Activated CD4-positive, alpha-beta T cell treated with anti-CD3 and anti-CD28 coated beads for 48 hours (primary cell): ENCODE measurements around the gene STPG2.
A peak's percentile ranks its signal among the peaks of the same experiment; 100 is the strongest.

Experiments
- DNase-seq: peaks from one replicate; pipeline ENCODE4 v3.0.0-alpha.2; 2020

Gene STPG2

DNA sequence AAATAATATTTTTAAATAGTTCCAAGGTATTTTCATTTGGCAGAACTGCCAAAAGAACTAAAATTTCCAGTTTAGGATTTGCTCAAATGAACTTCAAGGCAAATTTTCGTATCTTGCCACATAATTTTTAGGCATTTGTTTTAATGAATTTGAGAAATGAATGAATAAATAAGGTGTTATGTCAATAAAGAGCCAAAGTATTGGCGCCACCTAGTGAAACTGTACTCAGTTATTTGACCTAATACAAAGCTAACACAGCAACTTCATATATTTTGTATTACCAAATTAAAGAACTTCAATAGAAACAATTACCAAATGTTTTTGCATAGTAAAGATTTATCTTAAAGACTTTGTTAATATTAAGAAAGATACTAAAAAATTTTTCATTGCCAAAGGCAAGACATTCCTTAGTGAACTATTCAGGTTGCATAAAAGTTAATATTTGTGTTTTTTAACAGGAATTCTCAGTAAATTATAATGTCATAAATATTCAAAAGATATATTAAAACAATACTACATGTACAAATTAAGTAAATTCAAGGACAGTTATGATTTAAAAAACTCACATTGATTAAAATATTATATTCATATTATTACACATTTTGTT, 50.3 kb downstream of the STPG2 start:
- no peak for DNase-seq

DNA sequence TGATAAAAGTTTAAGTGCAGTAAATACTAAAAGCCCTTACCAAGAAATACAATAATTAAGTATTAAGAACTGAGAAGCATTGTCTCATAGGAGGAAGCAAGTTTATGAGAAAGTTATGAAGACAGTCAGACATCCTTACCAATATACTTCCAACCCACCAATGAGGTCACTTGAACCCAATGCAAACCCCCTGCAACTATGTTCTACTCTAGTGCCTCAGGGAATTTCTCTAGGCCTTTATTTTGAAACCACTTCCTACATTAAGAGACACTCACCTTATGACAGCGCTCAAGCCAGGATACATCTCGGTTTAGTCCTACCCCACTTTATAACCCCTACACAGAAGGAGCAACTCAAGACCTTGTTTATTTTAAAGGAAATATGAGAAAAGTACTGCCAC, 61.3 kb downstream of the STPG2 start:
- DNase-seq: no peak

DNA sequence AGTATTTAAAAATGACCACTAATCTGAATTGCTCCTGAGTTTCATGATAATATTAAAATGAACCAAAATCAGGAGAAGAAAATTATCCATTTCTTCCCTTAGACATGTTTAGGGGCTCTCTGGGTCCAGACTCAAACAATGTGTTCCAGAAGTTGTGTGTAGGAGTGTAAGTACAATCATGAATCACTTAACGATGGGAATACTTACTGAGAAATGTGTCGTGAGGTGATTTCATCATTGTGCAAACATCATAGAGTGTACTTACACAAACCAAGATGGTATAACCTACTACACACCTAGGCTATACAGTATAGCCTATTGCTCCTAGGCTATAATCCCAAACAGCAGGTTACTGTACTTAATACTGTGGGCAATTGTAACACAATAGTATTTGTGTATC, 74.8 kb downstream of the STPG2 start:
- no peak for DNase-seq

DNA sequence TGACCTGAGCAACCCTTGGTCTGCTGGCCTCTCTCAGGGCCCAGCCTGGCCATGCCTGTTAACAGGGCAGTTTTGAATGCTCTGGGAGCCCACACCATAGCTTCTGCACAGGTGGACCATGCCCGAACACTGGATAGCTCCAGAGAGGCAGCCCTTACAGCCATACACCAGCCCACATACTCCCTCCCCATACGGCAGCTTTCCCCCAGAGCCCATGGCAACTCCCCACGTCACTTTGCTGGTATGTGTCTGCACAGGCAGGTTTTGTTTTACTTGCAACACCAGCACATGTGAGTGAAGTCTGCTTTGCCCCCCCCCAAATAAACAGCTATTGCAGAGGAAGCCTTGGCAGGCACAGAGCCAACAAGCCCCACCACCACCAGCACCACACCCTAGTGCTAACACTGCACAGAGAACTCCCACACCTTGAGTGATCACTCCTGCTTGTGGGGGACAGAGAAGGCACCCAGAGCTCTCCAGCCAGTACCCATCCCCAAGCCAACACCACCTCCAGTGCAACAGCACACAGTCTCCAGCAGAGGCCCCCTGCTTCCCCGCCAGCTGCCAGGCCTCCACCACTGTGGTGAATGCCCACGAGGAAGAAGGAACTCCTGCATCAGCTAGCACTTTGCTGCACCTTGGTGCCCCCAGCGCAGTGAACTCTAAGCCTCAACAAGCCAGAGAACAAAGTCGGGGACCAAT, 87.3 kb downstream of the STPG2 start:
- DNase-seq: no peak

DNA sequence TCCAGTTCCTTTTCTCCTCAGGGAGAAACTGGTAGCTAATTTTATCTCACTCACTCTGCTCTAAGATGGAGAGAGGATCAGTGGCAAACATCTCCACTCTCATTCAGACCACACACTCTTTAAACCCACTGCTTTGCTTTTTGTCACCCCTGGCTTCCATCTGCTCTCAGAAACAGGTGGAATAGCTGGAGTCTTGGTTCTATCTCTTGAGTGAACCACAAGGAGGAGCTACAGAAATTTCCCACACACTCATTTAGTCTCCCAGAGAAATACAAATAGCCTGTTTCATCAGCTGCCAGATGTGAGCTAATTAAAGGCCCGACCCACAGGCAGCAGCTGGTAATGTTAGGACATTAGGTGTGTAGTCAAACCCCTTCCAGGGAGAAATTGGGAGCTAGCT, 96.6 kb downstream of the STPG2 start:
- no peak for DNase-seq

DNA sequence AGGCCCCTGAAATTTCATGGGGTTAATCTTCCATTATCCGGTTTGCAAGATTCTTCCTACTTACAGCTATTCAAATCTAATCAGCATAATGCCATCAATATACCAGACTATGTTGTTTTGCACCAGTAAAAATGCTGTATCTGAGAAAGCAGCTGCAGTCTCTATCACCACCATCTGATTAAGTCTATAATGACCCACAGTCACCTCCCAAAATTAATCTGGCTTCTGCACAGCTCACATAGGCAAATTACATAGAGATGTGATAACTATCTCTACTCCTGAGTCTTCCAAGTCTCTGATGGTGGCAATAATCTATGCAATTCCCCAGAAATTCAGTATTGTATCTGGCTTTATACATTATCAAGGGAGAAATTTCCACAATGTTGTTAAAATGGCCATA, 113.2 kb downstream of the STPG2 start:
- no peak for DNase-seq

DNA sequence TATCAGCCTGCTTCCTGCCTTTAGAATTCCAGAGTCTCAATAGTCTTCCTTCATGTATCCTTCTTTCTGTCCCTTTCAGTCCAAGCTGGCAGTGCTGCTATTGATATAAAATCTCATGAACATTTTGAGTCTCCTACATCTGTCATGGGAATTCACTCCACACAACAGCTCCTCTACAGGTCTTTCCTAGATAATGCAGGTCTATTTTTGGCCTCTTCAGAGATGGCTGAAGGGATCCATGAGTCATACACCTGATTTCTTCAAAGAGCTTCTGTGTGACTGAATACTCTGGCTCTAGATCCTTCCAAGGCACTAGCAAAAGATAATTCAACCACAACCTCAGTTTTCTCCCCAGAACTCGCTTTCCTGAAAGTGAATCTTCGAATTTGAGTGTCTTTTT, 115.4 kb downstream of the STPG2 start:
- no peak for DNase-seq

DNA sequence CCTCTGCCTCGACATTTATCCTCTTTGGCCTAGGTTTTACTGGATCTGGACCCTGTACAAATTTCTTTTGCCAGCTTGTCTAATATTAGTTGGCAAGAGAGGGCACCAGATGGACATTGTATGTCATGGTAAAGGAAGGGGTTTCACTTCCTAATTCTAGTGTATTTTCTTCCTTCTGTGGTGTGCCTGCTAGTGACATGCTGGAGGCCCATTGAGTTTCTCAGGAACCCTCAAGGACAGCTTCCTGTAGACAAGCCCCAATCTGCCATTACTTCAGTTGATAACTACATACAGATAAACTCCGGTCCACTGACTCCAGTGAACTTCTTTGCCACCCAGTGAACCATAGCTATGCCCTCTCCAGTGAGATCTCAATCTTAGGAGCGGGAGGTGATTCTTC, 116.9 kb downstream of the STPG2 start:
- no peak for DNase-seq

DNA sequence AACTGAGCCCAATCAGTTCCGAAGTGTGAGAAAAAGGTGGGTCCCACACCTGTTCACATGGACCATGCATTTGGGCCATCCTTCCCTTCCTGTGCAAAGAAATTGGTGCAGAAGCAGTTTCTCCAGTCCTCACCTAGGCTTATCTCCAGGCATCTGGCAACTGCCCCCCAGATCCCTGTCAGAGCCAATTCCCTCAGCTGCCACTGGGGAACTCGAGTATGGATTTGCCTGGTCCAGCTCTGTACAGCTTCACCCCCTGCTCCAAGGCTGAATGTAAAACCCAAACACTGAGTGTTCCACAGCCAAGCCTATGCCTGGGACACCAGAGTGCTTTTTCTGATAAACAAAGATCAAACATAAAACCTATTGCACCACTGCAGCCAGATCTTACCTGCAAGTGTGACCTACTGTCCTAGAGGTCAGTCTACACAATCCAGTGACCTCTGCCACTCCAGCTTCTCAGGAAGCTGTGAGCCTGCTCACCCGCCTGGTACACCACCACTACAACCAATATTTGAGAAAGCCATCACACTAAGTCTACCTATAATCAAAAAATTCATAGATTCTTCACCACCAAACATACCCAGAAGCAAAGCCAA, 136.4 kb downstream of the STPG2 start:
- no peak for DNase-seq

DNA sequence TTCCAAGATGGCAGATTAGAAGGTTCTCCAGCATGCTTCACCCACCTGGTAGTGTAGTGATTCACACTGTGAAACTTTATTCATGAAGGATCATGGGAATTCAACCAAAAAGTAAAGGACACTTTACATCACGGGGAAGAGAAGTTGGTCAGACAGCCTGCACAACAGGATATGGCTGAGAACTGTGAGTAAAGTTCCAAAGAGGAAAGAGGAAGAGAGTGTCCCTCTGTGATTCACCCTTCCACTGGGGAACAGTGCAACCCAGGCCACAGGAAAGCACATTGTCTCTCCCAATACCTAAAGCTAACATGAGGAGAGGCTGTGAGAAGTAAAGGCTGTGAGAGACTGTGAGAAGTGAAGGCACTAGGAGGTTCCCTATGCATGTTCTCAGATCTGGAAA, 137.2 kb downstream of the STPG2 start:
- no peak for DNase-seq

DNA sequence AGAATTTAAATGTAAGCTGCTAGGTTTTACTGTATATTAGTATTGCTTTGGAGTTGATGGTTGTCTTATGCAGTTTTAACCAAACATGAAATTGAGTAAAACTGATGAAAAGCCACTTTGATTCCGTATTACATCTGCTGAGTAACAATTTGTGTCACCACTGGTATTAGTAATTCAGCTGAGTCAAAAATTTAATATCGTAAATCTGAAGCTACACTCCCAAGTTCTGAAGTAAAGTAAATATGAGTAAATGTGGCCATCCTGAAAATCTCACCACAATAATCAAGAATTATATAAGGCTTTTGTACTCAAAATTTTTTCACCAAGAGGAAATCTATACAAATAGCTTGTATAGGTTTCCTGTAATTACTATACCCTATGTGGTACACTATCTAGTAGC, 142.3 kb downstream of the STPG2 start:
- no peak for DNase-seq

DNA sequence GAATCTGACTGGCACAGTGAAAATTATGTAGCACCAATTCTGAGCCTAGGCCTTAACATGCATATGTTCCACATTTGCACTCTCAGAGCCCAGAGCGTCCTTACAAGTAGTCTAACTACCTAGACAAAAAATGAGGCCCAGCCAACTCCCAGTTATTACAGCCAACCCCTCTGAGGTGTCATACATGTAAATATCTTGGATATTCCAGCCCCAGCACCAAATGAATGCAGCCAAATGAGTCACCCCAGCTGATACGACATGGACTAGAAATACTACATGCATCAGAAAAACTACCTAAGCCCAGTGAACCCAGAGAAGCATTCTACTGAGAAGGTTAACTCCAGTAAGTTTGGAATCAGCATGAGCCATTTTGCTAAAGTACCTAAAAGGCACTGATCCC, 145.1 kb downstream of the STPG2 start:
- DNase-seq: no peak

DNA sequence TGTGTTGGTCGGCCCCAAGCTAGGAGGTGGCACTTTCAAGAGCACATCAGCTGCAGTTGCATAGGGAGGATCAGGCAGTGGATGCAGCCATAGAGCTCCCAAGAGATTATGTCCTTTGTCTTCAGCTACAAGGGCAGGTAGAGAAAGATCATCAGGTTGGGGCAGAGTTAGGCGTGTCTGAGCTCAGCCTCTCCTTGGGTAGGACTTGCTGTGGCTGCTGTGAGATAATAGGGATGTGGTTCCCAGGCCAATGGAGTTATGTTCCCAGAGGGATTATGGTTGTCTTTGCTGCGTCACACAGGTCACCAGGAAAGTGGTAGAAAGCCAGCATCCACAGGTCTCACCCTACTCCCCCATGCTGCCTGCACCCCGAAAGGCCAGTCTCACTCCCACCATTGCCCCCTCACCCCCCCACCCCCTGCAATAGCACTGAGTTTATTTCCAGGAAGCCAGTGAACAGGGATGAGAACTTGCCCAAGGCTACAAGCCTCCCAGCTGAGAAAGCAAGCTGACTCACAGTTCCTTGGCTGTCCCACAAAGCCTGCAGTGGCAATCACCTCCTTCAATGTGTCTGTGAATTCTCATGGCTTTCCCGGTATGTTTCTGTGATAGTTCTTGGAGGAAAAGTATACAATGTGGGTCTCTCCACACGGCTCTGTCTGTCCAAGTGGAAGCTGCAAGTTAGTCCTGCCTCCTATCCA, 148.4 kb downstream of the STPG2 start:
- no peak for DNase-seq

DNA sequence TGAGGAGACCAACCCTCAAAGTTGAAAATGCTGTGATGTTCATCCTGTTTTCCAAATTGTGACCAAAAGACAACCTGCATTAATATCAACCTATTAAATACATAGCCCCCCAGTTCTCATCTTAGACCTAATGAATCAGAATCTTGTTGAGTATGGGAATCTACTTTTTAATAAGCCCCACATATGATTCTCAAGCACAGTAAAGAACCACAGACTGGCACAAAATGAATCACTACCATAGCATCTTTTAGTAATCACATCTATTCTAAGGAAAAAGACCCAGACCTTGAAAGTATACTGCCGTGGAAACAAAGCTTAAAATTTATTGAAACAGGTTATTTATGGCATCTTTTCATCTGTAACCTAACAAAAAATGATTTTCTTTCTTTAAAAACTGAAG, 152.9 kb downstream of the STPG2 start:
- no peak for DNase-seq

DNA sequence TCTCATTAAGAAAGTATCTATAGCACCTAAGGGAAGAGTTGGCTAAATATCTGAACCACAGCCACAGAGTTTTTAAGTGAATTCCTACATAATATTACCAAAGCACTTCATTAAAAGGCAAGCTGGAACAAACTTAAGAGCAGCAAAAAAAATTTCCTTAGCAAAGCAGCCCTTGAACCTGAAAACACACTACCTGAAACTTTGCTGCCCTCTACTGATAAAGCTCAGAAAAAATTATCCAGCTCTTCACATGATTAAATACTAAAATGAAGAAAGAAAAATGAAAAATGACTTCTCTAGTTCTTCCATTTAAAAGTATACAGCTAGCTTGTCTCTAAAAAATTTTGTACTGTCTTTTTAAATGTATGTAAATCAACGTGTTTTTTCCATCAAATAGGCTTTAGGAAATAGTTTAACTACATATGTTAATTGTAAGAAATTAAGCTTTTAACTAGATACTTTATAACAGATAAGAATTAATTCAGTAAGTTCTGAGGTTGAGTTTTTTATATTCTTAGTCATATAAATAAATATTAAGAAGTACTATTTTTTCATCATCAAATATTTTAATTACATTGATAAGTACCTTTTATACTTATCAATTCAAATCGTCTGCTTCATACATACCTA, 156.1 kb downstream of the STPG2 start:
- DNase-seq: no peak

DNA sequence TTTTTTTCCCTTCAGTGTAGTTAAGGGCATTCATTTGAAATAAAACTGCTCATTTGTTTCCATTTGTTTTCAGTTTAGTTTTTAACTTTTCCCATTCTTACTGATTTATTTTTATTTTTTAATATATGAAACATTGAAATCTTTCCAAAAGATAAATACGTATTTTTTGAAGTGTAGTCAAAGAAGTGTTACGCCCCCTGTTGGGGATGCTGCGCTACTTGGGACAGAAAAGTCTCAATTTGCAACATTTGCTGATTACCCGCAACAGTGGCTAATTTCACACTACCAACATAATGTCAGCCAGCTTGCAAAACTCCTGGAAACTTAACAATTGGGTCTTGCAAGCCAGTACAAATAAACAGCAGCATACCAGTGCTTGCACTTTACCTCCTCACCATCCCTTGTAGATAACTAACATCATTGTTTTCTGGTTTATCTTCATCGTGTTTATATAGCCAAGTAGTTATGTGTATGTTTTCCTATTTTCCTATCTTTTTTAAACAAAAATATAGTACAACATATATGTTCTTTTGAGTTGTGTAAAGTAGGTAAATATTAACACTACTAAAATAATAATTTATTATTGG, 158.6 kb downstream of the STPG2 start:
- DNase-seq: peak; percentile 15

DNA sequence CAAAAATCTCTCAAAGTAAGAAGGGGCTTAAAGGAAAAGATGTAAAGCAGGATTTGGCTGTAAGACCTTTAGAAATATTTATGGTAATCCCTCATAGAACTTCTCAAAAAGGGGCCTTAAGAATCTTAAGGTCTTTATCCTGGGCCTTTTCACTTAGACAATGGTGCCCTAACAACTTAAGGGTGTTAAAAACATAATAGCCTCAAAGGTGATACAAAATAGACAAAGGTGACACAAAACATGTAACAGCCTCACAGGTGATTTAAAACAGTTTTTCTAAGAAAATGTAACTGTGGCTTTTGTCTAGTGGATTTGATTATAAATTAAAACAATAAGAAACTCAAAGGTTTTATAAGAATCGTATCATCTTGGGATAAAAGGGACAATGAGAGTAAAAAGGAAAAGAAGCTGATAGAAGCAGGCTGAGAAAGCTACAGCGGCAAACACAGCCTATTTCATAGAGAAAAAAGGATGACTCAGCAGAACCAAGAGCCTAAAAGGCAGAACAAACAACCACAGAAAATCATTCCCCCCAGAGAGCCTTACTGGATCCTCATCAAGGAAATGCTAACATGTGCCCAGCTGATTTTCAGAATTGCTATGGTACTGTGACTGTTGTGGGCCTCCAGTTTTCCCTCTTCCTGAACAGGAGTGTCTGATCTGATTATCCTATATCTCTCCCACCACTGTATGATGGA, 164.3 kb downstream of the STPG2 start:
- no peak for DNase-seq

DNA sequence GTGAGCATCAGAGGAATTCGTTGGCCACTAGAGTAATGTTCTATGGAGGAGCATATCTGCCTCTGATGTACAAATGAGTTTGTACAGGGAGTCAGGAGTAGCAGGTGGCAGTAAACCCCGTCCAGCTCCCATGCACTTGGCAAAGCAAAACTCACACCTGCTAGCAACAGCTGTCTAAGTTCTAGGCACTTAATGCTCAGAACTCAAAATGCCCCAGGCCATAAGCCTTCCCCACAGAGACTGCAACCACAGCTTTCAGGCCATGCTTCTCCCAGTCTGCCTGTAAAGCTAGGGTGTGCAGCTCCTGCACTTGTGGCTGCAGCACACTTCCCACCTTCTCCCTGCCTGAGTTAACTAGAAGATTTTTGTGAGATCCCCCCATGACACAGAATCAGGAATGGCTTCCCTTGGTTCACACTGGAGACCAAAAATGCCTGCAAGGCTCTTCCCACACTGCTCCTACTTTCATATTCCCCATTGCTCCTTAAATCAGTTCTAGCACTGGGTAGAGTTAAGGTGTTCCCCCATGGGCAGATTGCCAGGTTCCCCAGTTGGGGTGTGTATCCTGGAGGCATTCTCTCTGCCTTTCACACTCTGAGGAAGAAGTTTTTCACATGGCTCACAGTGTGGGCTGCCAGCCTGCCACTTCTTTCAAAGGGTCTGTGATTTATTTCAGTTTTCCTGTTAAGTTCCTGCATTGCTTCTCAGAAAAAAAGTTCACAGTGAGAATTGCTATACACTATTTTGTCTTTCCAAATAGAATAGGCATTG, 189.9 kb downstream of the STPG2 start:
- DNase-seq: no peak

DNA sequence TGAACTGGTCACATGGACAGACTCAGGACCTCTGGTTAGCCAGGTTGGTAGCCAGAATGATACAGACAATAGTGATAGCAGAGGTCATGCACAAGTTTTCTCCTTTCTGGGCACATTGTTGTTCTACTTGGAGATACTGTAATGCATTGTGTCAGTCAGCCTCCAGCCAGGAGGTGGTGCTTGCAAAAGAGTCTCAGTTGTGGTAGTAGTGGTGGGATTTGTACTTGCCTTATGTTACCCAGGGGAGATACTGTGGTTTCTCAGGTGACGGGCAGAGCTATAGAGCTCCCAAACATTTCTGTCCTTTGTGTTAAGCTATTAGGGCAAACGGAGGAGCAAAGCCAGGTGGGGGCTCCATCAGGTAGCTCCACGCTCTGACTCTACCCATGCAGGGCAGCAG, 190.5 kb downstream of the STPG2 start:
- no peak for DNase-seq

DNA sequence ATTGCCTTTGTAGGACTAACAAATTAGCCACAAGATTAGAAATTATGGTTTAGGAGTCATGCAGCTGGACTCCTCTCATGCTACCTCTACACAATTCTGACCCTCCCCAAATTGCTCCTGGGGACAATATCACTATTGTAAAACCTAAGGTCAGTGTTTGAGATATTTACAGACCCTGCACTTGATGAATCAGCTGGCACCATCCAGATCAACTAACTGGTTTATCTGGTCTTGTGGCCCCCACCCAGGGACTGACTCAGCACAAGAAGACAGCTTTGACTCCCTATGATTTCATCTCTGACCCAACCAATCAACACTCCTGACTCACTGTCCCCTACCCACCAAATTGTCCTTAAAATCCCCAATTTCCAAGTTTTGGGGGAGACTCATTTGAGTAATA, 192.4 kb downstream of the STPG2 start:
- no peak for DNase-seq

DNA sequence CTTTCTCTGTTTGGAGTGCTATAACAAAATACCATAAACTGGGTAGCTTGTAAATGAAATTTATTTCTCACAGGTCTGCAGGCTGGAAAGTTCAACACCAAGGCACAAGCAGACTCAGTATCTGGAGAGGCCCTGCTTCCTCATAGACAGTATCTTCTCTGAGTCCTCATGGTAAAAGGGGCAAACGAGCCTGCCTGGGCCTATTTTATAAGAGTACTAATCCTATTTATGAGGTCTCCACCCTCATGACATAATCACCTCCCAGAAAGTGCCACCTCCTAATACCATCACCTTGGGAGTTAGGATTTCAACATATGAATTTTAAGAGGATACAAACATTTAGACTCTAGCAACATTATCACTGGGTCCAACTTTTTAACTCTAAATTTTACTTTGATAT, 200.3 kb downstream of the STPG2 start:
- no peak for DNase-seq

DNA sequence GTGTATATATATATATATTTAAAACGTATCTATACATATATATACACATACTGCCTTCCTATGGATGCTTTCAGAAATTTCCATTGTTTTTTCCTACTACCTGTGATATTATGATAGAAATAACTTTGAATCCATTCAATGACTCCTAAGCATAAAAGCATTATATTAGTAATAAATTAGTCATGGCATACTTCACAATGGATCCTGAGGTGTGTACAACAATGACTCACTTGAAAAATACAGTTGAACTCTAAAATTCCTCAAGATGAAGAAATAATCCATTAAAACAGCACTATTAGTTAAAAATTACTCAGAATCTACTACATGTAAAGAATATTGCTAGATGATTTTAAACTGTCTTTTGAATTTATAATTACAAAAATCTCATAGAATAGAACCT, 201.1 kb downstream of the STPG2 start:
- no peak for DNase-seq
